GM12878 (cell line): Measurements from ENCODE around the gene CHD1. TPM values are rescaled to one million over a fixed set of nuclear protein-coding genes. Genes with fewer than 3 reads are reported as not detected.

ENCODE experiments used
- ATAC-seq: fragments of 200-7000 bp; cut with Tn5 transposase; 3 replicates; pipeline ENCODE4 v1.9.1; 2020; ENCODE audit warnings: mild to moderate bottlenecking, moderate library complexity
- BruUV-seq: library from RNA; stranded (reverse); fragments of 400-500 nt; replicated peaks from 2 replicates; lab custom pipeline; 2021; lab: Mats Ljungman, UMichigan
- CTCF ChIA-PET: fragments of 300-600 bp; sonication (Branson Sonifier 250); formaldehyde crosslinking; extraction: SDS; loops from one replicate; lab custom pipeline; 2021; ENCODE audit warnings: inconsistent platforms; lab: Yijun Ruan, JAX
- POLR2A ChIA-PET: fragments of 350-600 bp; formaldehyde crosslinking; extraction: SDS; loops from one replicate; lab custom pipeline; 2021; ENCODE audit warnings: inconsistent platforms; lab: Charles Lee
- RAD21 ChIA-PET: fragments of 300-600 bp; sonication (Branson Sonifier 250); formaldehyde crosslinking; loops from one replicate; lab custom pipeline; 2023; ENCODE audit warnings: antibody characterized with exemption; ENCODE audit not compliant: unreplicated experiment; lab: Charles Lee
- SMC1A ChIA-PET: fragments of 300-600 bp; sonication (Branson Sonifier 250); formaldehyde crosslinking; loops from one replicate; lab custom pipeline; 2023; ENCODE audit not compliant: unreplicated experiment, uncharacterized antibody; lab: Charles Lee
- DNase-seq: peaks from one replicate; pipeline ENCODE4 v3.0.0-alpha.2; 2011; ENCODE audit warnings: low read depth, low spot score
- FAIRE-seq: peaks from 3 replicates; lab custom pipeline; 2011; peaks lifted over from hg19 to GRCh38; lab: Jason Lieb, UNC
- H2AFZ ChIP-seq: 2 replicates; pipeline ENCODE4 v1.6.0; 2011; ENCODE audit warnings: low read depth, low read length, control low read depth; ENCODE audit not compliant: control insufficient read depth
- H3K27ac ChIP-seq: 2 replicates; pipeline ENCODE4 v1.5.1; 2011; ENCODE audit warnings: control low read depth; ENCODE audit not compliant: control insufficient read depth, insufficient read depth
- H3K27me3 ChIP-seq, 2 experiments: replicated peaks in 1 of 2; 2 replicates each; pipeline versions ENCODE4 v1.6.0 to v1.6.1; 2011; ENCODE audit warnings: low read length in 1 of 2; ENCODE audit not compliant: control insufficient read depth in 2 of 2, insufficient read depth in 2 of 2
- H3K36me3 ChIP-seq, 2 experiments: 2 replicates each; pipeline ENCODE4 v1.5.1; 2011; ENCODE audit warnings: low read length in 1 of 2; ENCODE audit not compliant: control insufficient read depth in 2 of 2, insufficient read depth in 2 of 2
- H3K4me1 ChIP-seq: 2 replicates; pipeline ENCODE4 v1.6.1; 2011; ENCODE audit warnings: mild to moderate bottlenecking, low read length, moderate library complexity, mixed read lengths; ENCODE audit not compliant: control insufficient read depth, insufficient read depth
- H3K4me2 ChIP-seq: 2 replicates; pipeline ENCODE4 v1.6.0; 2011; ENCODE audit warnings: control low read depth; ENCODE audit not compliant: control insufficient read depth, insufficient read depth
- H3K4me3 ChIP-seq: fragments of 200-600 bp; sonication (generic); 2 replicates; pipeline ENCODE4 v1.5.1; 2016
- H3K79me2 ChIP-seq: 2 replicates; pipeline ENCODE4 v1.6.0; 2011; ENCODE audit warnings: low read length; ENCODE audit not compliant: control insufficient read depth, insufficient read depth
- H3K9ac ChIP-seq: 2 replicates; pipeline ENCODE4 v1.8.0; 2011; ENCODE audit warnings: low read length, control low read depth, mixed read lengths; ENCODE audit not compliant: control insufficient read depth, insufficient read depth
- H3K9me3 ChIP-seq: replicated peaks from 3 replicates; pipeline ENCODE4 v1.5.1; 2011; ENCODE audit warnings: mild to moderate bottlenecking, low read length; ENCODE audit not compliant: control insufficient read depth, insufficient read depth
- H4K20me1 ChIP-seq: 2 replicates; pipeline ENCODE4 v1.6.0; 2011; ENCODE audit not compliant: control insufficient read depth, insufficient read depth
- EGR1 ChIP-seq, 2 experiments: IDR thresholded peaks; 1 replicate in 1 of 2; 2 replicates in 1 of 2; pipeline ENCODE4 v1.6.1; 2011 to 2012; ENCODE audit warnings: low read depth in 2 of 2, low read length in 2 of 2, borderline replicate concordance in 1 of 2, mild to moderate bottlenecking in 1 of 2, moderate library complexity in 1 of 2
- KDM1A ChIP-seq: fragments of 200-600 bp; sonication (generic); IDR thresholded peaks from 2 replicates; pipeline ENCODE4 v1.6.1; 2016; ENCODE audit warnings: borderline replicate concordance
- NBN ChIP-seq: fragments of 450-650 bp; IDR thresholded peaks from 2 replicates; pipeline ENCODE4 v1.6.1; 2016
- NR2C1 ChIP-seq: fragments of 450-650 bp; IDR thresholded peaks from 2 replicates; pipeline ENCODE4 v1.6.1; 2017; ENCODE audit warnings: antibody characterized with exemption, mild to moderate bottlenecking, moderate library complexity
- POLR2A ChIP-seq: IDR thresholded peaks from 2 replicates; pipeline ENCODE4 v1.6.1; 2011; ENCODE audit warnings: low read depth, mild to moderate bottlenecking, low read length
- RELA ChIP-seq: fragments of 450-650 bp; IDR thresholded peaks from 2 replicates; pipeline ENCODE4 v1.8.0; 2014; ENCODE audit warnings: borderline replicate concordance; ENCODE audit not compliant: partially characterized antibody
- RELB ChIP-seq: fragments of 450-650 bp; IDR thresholded peaks from 2 replicates; pipeline ENCODE4 v1.6.1; 2017; ENCODE audit warnings: low read depth, mild to moderate bottlenecking, moderate library complexity
- SMAD1 ChIP-seq: fragments of 450-650 bp; IDR thresholded peaks from 2 replicates; pipeline ENCODE4 v1.6.1; 2018; ENCODE audit warnings: mild to moderate bottlenecking, low read depth; ENCODE audit not compliant: partially characterized antibody
- YBX1 ChIP-seq: fragments of 450-650 bp; IDR thresholded peaks from 2 replicates; pipeline ENCODE4 v1.6.1; 2016; ENCODE audit warnings: antibody characterized with exemption
- ZBED1 ChIP-seq: IDR thresholded peaks from 2 replicates; pipeline ENCODE4 v1.6.1; 2016; ENCODE audit warnings: borderline replicate concordance
- ZBTB40 ChIP-seq: fragments of 450-650 bp; IDR thresholded peaks from 2 replicates; pipeline ENCODE4 v1.6.1; 2016; ENCODE audit warnings: mild to moderate bottlenecking, moderate library complexity, borderline replicate concordance
- WGBS: methylation state at CpG from one replicate; pipeline ENCODE4 v1.1.6; 2016; ENCODE audit warnings: low lambda C conversion rate; ENCODE audit not compliant: insufficient replicate concordance, insufficient coverage; ENCODE audit errors: missing lambda C conversion rate; 5-methylcytosine and 5-hydroxymethylcytosine counted together
- in situ Hi-C: fragments of 300-500 bp; cut with MboI; formaldehyde crosslinking; loops from 9 replicates; pipeline ENCODE4 v1.14.3; 2018; ENCODE audit warnings: mixed read lengths
- intact Hi-C: fragments of 100-400 bp; cut with micrococcal nuclease; formaldehyde crosslinking; loops from one replicate; pipeline ENCODE4 v1.14.2; 2022; ENCODE audit not compliant: unreplicated experiment
- polyA plus RNA-seq, 11 experiments: library from polyadenylated mRNA; depleted of rRNA in 4 of 11; unstranded in 6 of 11; stranded (reverse) in 5 of 11; fragments of >200 nt; fragmentation: Nextera tagmentation in 4 of 11; fragmentation: Illumina TruSeq in 1 of 11; extraction: Ambion mirVana in 4 of 11; extraction: Trizol in 1 of 11; gene quantifications; 1 replicate in 1 of 11; 2 replicates in 10 of 11; pipeline versions ENCODE4 v1.2.1 to v1.2.3, GENCODE V29; 2011 to 2016; ENCODE audit warnings: inconsistent platforms in 2 of 11, missing spikeins in 2 of 11, low read depth in 1 of 11
- total RNA-seq, 4 experiments: library from RNA; depleted of rRNA in 3 of 4; stranded (reverse); fragments of >200 nt in 3 of 4; fragmentation: Illumina TruSeq in 1 of 4; extraction: Trizol in 1 of 4; gene quantifications; 2 replicates each; pipeline versions ENCODE4 v1.2.1 to v1.2.3, GENCODE V29; 2013 to 2021

Gene CHD1
- total and polyA plus RNA-seq, 10 of the 15 experiments (the other 5 are each of a cell fraction or from before 2014, with no cell fraction given) = 25.5 to 158 (median 50.5) TPM

GRCh38 chr5:98927989-98928872 lies 576 bp downstream of the CHD1 start (continued):
- TF ChIP-seq ZBED1 (no peak), KDM1A (no peak), RELA (peak; percentile 47)

GRCh38 chr5:98927242-98927988 lies 1.4 kb downstream of the CHD1 start:
- under 1% methylated on average over 14 of the region's 14 CpGs for WGBS
- CTCF ChIA-PET = interaction anchor here (1.6 kb wide), 1 partner anchor 133 kb away, joined by 5 read pairs; no protein-coding TSS in a partner anchor
- Histone ChIP-seq H3K27ac (peak overlapping the region; percentile 99), H3K4me2 (peak overlapping the region; percentile 84), H3K36me3 (peaks cover 2 to 16% of the 10 kb centered on the region in 2 experiments; a peak in 2 of 4 replicates), H3K9ac (peak overlapping the region; percentile 91), H2AFZ (peak overlapping the region; percentile 42), H4K20me1 (no peaks in the 10 kb centered on the region), H3K4me1 (peaks cover 9% of the 10 kb centered on the region), H3K27me3 (no peaks in the 10 kb centered on the region), H3K4me3 (peak overlapping the region; percentile 98), H3K79me2 (peaks cover 83% of the 10 kb centered on the region), H3K9me3 (no peaks in the 10 kb centered on the region)
- DNase-seq (no peak), ATAC-seq (peak; percentile 28), FAIRE-seq (peak; percentile 94)
- SMC1A ChIA-PET = interaction anchor here (0.7 to 1.6 kb wide), 6 partner anchors 10 to 101 kb away, joined by 3 to 5 read pairs (median 5); no protein-coding TSS in a partner anchor
- RAD21 ChIA-PET = interaction anchor here (1.5 to 3.4 kb wide), 3 partner anchors 38 to 105 kb away, joined by 3 to 11 read pairs (median 10); no protein-coding TSS in a partner anchor
- POLR2A ChIA-PET = interaction anchor here (0.6 to 1.8 kb wide), 3 partner anchors 9 to 1967 kb away, joined by 4 to 5 read pairs (median 5); no protein-coding TSS in a partner anchor
- in situ Hi-C loops (loop anchor here (5.0 kb wide), 1 partner anchor 100 kb away; no protein-coding TSS in a partner anchor), intact Hi-C loops (loop anchor here (1.0 to 10.0 kb wide), 6 partner anchors 21 to 1990 kb away; partner anchors contain the start of genes LNPEP, RIOK2 and ST8SIA4)
- TSS peak; percentile 58 for BruUV-seq
- TF ChIP-seq ZBTB40 = peak; percentile 55; the same call in 1 of the 2 replicates
- TF ChIP-seq POLR2A = peak; percentile 72
- TF ChIP-seq YBX1 = 0 out of 2 replicates have a peak, but pooled peaks have one; percentile 24
- TF ChIP-seq RELB = peak; percentile 58
- no peak for TF ChIP-seq NR2C1
- TF ChIP-seq NBN = 0 out of 2 replicates have a peak, but pooled peaks have one; percentile 65
- peak; percentile 35 for TF ChIP-seq SMAD1
- 0 out of 3 replicates have a peak, but pooled peaks of 1 of the 2 experiments have one; percentile 12 for TF ChIP-seq EGR1 (IDR thresholded peaks at IDR 0.05; ENCODE audit: borderline replicate concordance in 1 of 2, low read depth in 2 of 2, low read length in 2 of 2)
